HG03457 (cell line): ENCODE results near the gene IMMP2L.

Experiments
- ATAC-seq: cut with Tn5 transposase; IDR thresholded peaks from one replicate; pipeline ENCODE4 v1.9.1; 2021; ENCODE audit warnings: moderate number of reproducible peaks; ENCODE audit not compliant: unreplicated experiment

Gene IMMP2L

GRCh38 chr7:111180338-111180737, 382.0 kb downstream of the IMMP2L start:
- ATAC-seq: no peak

GRCh38 chr7:111175908-111176441, 386.3 kb downstream of the IMMP2L start:
- no peak for ATAC-seq

GRCh38 chr7:111174510-111174909, 387.8 kb downstream of the IMMP2L start:
- ATAC-seq: no peak

GRCh38 chr7:111173990-111174389, 388.3 kb downstream of the IMMP2L start:
- no peak for ATAC-seq

- no peak for ATAC-seq
Measured at GRCh38 chr7:111173528-111173927, 388.8 kb downstream of the IMMP2L start.

- ATAC-seq: no peak
Measured at GRCh38 chr7:111172564-111173257, 389.6 kb downstream of the IMMP2L start.

- ATAC-seq: no peak
Measured at GRCh38 chr7:111168182-111168581, 394.1 kb downstream of the IMMP2L start.

- ATAC-seq: no peak
Measured at GRCh38 chr7:111164442-111164841, 397.9 kb downstream of the IMMP2L start.

- no peak for ATAC-seq
Measured at GRCh38 chr7:111162692-111163091, 399.6 kb downstream of the IMMP2L start.

GRCh38 chr7:111160297-111160696, 402.0 kb downstream of the IMMP2L start:
- ATAC-seq: no peak

GRCh38 chr7:111159426-111159825, 402.9 kb downstream of the IMMP2L start:
- no peak for ATAC-seq

GRCh38 chr7:111150709-111151108, 411.6 kb downstream of the IMMP2L start:
- no peak for ATAC-seq

- no peak for ATAC-seq
Measured at GRCh38 chr7:111147708-111148533, 414.4 kb downstream of the IMMP2L start.

GRCh38 chr7:111146136-111146535, 416.2 kb downstream of the IMMP2L start:
- ATAC-seq: no peak

GRCh38 chr7:111145472-111145871, 416.8 kb downstream of the IMMP2L start:
- ATAC-seq: no peak

GRCh38 chr7:111140091-111140865, 422.0 kb downstream of the IMMP2L start:
- ATAC-seq: no peak

- no peak for ATAC-seq
Measured at GRCh38 chr7:111138586-111138985, 423.7 kb downstream of the IMMP2L start.

GRCh38 chr7:111138193-111138569, 424.1 kb downstream of the IMMP2L start:
- peak; percentile 91 for ATAC-seq

- peak; percentile 78 for ATAC-seq
Measured at GRCh38 chr7:111137296-111138192, 424.7 kb downstream of the IMMP2L start.

GRCh38 chr7:111132833-111133232, 429.5 kb downstream of the IMMP2L start:
- ATAC-seq: no peak
